Measurements from ENCODE around the gene KRT9. TPM values are rescaled to one million over a fixed set of nuclear protein-coding genes. Genes with fewer than 3 reads are reported as not detected.

KRT9 gene
- total and polyA plus RNA-seq, 2 of the 13 experiments (the other 11 are each of a cell fraction or from before 2014, with no cell fraction given): not detected

GRCh38 chr17:41592601-41593305 lies 20.9 kb upstream of the KRT9 start:
- no peak for FAIRE-seq

GRCh38 chr17:41589301-41589700 lies 17.4 kb upstream of the KRT9 start:
- no peak for DNase-seq (ENCODE audit: low spot score)
- CTCF ChIA-PET (ENCODE audit: low intra/inter-chr PET ratio, low total read pairs): no interaction called here
- H3K79me2 ChIP-seq (ENCODE audit: insufficient read depth, low read length): no peaks in the 10 kb centered on the region
- in situ Hi-C loops (cut with HindIII; ENCODE audit: extremely low pct_ligation_motif_present, low pct_unique_long_range_greater_than_20kb) (no loop called here), intact Hi-C loops (cut with micrococcal nuclease; ENCODE audit: unreplicated experiment) (no loop called here)
- ATAC-seq: no peak
- no TSS peak for BruUV-seq (replicated peaks)
- POLR2A ChIA-PET: no interaction called here
- no peak overlapping the region for H3K4me3 ChIP-seq (replicated peaks in 1 of 3; ENCODE audit: insufficient read depth in 1 of 3, low read depth in 2 of 3, low read length in 3 of 3)
- H3K27ac ChIP-seq (ENCODE audit: extremely low read length, insufficient read depth, low read length): no peak overlapping the region
- H3K9ac ChIP-seq (ENCODE audit: insufficient read depth, low read depth, low read length): no peak overlapping the region
- TF ChIP-seq ZBTB38 (CRISPR knock-in tag; IDR thresholded peaks at IDR 0.05) (no peak), BRF2 (CRISPR knock-in tag; IDR thresholded peaks at IDR 0.05) (no peak), TFE3 (CRISPR knock-in tag; IDR thresholded peaks at IDR 0.05) (no peak), U2AF2 (IDR thresholded peaks at IDR 0.05; ENCODE audit: low read depth, low read length) (no peak)
- H3K36me3 ChIP-seq (replicated peaks in 1 of 2; ENCODE audit: control insufficient read depth in 1 of 2, insufficient read depth in 2 of 2, low read length in 2 of 2): no peaks in the 10 kb centered on the region
- H2AFZ ChIP-seq (ENCODE audit: low read length): no peak overlapping the region
- no peaks in the 10 kb centered on the region for H3K9me3 ChIP-seq (ENCODE audit: low read length)
- H3K4me2 ChIP-seq (ENCODE audit: low read depth, low read length): no peak overlapping the region
- H3K27me3 ChIP-seq (ENCODE audit: control insufficient read depth in 1 of 2, insufficient read depth in 2 of 2, low read length in 2 of 2): peaks cover 7 to 50% of the 10 kb centered on the region in 2 experiments; a peak in 3 of 5 replicates
- 0% methylated on average over 3 of the region's 3 CpGs for WGBS (ENCODE audit: low lambda C conversion rate)
- no peak for FAIRE-seq
- H3K4me1 ChIP-seq (ENCODE audit: insufficient read depth, low read length): no peaks in the 10 kb centered on the region
- no peaks in the 10 kb centered on the region for H4K20me1 ChIP-seq (ENCODE audit: insufficient read depth, low read length)

More at GRCh38 chr17:41592601-41593305, 20.9 kb upstream of the KRT9 start:
- Histone ChIP-seq H3K4me1 (ENCODE audit: insufficient read depth, low read length) (no peaks in the 10 kb centered on the region), H3K79me2 (ENCODE audit: insufficient read depth, low read length) (no peaks in the 10 kb centered on the region), H3K36me3 (replicated peaks in 1 of 2; ENCODE audit: control insufficient read depth in 1 of 2, insufficient read depth in 2 of 2, low read length in 2 of 2) (no peaks in the 10 kb centered on the region), H4K20me1 (ENCODE audit: insufficient read depth, low read length) (no peaks in the 10 kb centered on the region), H3K9ac (ENCODE audit: insufficient read depth, low read depth, low read length) (no peak overlapping the region), H3K9me3 (ENCODE audit: low read length) (no peaks in the 10 kb centered on the region), H2AFZ (ENCODE audit: low read length) (no peak overlapping the region), H3K4me3 (replicated peaks in 1 of 3; ENCODE audit: insufficient read depth in 1 of 3, low read depth in 2 of 3, low read length in 3 of 3) (no peak overlapping the region), H3K4me2 (ENCODE audit: low read depth, low read length) (no peak overlapping the region), H3K27me3 (ENCODE audit: control insufficient read depth in 1 of 2, insufficient read depth in 2 of 2, low read length in 2 of 2) (peaks cover 4 to 42% of the 10 kb centered on the region in 2 experiments; a peak in 3 of 5 replicates), H3K27ac (ENCODE audit: extremely low read length, insufficient read depth, low read length) (no peak overlapping the region)
- POLR2A ChIA-PET: interaction anchor here (1.4 kb wide), 1 partner anchor 13 kb away, joined by 3 read pairs; no protein-coding TSS in a partner anchor
- no peak for ATAC-seq
- no TSS peak for BruUV-seq (replicated peaks)
- intact Hi-C loops (cut with micrococcal nuclease; ENCODE audit: unreplicated experiment): loop anchor here (10.0 kb wide), 1 partner anchor 72 kb away; no protein-coding TSS in a partner anchor
- CTCF ChIA-PET (ENCODE audit: low intra/inter-chr PET ratio, low total read pairs): no interaction called here
- TF ChIP-seq CBX1 (IDR thresholded peaks at IDR 0.05; ENCODE audit: low read depth) (no peak), BRF2 (CRISPR knock-in tag; IDR thresholded peaks at IDR 0.05) (no peak)
- WGBS (ENCODE audit: low lambda C conversion rate): 8% methylated on average over 10 of the region's 12 CpGs
- no peak for DNase-seq (ENCODE audit: low spot score)
- in situ Hi-C loops (cut with HindIII; ENCODE audit: extremely low pct_ligation_motif_present, low pct_unique_long_range_greater_than_20kb): no loop called here

Data from HepG2 (cell line).